GM18909 (cell line): Measurements from ENCODE around the gene ERBB2.
"Not testable (repeated sequence)": the region's sequence is repeated elsewhere in the genome, so short reads cannot be mapped to it uniquely, and the experiment has no call there.

Experiments used
- ATAC-seq: cut with Tn5 transposase; IDR thresholded peaks from one replicate; pipeline ENCODE4 v1.9.1; 2021; ENCODE audit warnings: mild to moderate bottlenecking; ENCODE audit not compliant: unreplicated experiment, poor library complexity

ERBB2 gene

DNA sequence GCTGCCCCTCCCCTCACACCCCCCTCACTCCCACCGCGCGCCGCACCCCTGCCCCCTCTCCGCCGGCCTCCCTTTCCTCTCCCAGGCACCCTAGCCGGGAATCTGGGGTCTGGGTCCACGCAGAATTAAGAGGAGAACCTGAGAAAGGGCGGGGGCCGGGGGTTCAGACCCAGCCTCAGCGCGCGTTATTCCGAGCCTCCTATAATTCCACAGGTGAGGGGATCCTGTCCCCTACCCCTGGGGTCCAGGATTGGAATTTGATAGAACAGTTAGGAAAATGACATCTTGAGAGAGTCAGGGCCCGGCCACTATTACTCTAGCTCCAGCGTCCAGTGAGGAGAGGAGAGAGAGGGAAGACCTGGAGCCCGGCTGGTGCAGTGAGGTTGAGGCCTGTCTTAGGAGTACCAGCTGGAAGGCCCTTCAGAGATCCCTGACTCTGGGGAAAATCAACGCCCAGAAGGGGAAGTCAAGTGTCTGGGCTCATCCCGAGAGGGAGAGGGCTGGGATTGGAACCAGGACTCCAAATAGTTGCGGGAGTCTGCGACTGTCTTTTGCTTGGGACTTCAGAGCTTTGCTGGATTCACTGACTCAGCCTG lies 55.2 kb downstream of the ERBB2 start:
- no peak for ATAC-seq

DNA sequence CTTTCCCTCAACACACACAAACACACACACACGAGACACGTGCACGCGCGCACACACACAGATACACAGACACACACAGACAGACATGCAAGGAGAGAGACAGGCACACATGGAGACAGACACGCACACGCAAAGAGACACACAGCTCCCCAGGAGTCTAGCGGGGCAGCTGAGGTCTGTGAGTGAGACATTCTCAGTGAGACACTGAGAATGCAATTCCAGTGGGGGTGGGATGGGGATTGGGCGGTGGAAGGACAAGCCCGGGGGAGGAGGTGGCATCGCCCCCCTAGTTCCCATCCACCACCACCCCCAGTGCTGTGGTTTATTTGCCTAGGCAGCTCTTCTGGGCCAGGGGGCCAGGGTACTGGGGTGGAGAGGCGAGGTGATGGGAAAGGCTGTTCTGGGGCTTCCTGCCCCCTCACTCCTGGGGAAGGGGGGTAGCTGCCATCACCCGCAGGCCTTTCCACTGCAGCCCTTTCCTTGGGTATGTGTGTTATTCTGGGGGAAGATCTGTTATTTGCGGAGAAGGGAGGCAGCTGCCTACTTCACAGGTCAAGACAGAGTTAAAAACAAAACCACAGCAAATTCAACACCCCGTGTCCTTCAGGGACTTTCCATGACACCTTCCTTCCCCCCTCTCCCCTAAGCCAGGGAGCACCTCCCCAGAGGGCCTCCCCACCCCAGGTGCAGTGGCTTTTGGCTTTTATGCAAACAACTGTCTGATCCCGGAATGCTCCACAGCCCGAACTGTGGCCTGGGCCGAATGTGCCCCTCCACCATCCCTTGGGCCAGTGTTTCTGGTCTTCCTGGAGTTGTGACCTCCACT lies 55.9 kb downstream of the ERBB2 start:
- ATAC-seq, result peak; percentile 30

DNA sequence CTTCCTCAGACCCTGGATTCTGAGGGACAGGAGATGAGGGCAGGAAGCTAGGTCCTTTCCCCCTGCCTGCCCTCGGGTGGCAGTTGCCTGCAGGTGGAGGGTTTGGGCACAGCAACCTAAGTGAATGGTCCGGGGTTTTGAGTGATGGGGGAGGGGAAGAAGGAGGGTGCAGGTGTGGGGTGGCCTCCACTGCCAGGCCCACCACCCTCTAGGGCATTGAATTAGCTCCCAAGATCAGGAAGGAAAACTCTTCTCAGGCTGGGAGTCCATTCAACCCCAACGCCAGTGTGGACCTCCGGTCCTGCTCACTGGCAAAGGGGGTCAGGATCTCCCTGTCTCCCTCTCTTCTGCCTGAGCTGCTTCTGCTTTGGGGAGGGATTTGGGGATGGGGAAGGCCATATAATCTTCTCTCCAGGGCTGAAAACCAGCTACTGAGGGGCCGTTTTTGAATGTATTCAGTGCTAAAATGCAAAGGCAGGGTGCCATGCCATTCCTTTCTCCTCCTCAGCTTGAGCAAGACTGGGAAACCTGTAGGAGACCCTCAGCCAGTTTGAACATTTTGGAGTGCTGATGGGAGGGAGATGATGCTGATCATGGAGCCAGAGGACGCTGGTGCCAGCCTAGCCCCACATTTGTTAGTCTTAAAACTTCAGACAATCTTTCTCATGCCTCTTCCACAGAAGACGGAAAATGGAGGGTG lies 56.7 kb downstream of the ERBB2 start:
- no peak for ATAC-seq

- no peak for ATAC-seq
Measured at GRCh38 chr17:39757176-39757662, 57.4 kb downstream of the ERBB2 start.

- ATAC-seq, result no peak
Measured at GRCh38 chr17:39757931-39758873, 58.3 kb downstream of the ERBB2 start.

- ATAC-seq, result no peak
Measured at GRCh38 chr17:39759204-39759603, 59.3 kb downstream of the ERBB2 start.

DNA sequence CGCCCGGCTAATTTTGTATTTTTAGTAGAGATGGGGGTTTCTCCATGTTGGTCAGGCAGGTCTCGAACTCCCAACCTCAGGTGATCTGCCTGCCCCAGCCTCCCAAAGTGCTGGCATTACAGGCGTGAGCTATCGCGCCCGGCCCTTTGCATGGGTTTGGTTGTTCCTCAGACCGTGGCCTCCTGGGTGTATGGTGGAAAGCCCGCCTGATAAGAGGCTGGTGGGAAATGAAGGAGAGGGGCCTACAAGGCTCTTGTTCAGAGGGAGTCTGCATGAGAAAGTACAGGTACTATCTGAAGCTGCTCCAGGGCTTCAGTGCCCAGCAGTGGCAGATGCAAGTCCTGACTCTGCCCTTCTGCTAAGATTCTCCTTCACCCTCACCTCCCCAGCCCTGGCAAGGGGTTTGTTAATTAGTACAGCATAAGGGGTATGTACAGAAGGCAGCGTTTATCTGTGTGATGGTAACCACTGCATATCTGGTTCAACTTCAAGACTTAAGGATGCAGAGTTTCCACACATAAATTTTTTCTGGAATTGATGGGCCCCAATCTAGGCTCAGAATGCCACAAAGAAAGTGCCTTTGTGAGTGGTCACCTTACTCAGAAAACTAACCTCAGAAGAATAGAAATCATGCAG lies 62.1 kb downstream of the ERBB2 start:
- ATAC-seq, result no peak

- no peak for ATAC-seq
Measured at GRCh38 chr17:39763051-39763820, 63.4 kb downstream of the ERBB2 start.

DNA sequence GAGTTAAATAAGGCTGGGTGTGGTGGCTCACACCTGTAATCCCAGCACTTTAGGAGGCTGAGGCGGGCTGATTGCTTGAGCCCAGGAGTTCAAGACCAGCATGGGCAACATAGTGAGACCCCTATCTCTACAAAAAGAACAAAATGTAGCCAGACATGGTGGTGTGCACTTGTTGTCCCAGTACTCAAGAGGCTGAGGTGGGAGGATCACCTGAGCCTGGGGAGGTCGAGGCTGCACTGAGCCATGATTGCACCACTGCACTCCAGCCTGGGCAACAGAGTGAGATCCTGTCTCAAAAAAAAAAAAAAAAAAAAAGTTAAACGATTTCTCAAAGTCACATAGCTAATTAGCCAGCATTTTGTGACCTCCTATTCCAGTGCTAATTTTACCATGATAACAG lies 64.3 kb downstream of the ERBB2 start:
- ATAC-seq, result not testable (repeated sequence)

DNA sequence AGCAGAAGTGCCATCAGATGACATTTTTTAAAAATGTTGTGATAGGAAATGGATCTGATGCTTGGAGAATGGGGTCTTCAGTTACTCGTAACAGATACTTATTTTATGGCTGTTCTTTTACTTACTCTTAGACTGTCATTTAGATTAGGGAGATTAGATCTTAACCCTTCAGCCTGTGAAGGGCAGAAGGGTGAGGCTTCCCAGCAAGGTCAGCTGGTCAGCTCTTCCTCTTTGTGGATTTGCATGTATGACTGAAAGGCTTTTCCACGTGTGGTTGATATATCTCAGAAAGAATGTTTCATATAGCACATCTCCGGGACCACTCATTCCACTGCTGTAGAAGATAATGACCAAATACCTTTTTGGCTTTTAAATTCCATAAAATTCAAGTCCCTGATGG lies 65.3 kb downstream of the ERBB2 start:
- ATAC-seq, result no peak

DNA sequence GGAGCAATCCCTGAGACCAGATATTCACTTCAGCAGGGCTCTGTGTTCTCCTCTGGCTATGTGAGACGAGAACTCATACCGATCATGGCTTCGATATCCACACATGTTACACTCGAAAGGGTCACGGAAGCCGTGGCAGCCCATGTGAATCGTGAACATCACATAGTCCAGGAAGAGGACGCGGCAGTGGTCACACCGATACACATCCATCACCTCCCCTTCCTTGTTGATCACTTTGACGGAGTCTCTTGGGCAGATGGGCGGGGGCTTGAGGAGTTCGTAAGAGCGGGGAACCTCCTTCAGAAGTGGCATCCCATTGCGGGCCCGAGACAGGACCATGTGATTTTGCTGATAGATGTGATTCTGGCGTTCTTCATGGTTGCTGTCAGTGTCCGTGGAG lies 65.9 kb downstream of the ERBB2 start:
- no peak for ATAC-seq

DNA sequence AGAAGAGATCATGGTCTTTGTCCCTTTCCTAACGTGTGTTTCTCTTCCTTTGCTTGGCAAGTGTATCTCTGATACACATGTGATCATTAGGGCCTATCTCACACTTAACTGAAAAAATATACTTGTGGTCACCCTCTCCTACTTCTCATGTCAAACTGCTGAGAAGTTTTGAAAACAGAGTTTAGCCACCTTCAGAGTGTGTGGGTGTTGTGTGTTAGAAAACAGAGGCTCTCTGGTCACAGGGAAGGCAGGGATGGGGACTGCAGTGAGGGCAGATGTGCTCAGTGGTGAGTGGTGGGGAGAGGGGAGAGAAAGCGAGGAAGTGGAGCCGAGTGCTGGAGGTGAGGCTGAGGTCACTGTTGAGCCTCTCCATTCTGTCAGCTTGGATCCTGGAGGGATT lies 67.3 kb downstream of the ERBB2 start:
- ATAC-seq, result no peak

- peak; percentile 53 for ATAC-seq
Measured at GRCh38 chr17:39769974-39770587, 70.2 kb downstream of the ERBB2 start.

DNA sequence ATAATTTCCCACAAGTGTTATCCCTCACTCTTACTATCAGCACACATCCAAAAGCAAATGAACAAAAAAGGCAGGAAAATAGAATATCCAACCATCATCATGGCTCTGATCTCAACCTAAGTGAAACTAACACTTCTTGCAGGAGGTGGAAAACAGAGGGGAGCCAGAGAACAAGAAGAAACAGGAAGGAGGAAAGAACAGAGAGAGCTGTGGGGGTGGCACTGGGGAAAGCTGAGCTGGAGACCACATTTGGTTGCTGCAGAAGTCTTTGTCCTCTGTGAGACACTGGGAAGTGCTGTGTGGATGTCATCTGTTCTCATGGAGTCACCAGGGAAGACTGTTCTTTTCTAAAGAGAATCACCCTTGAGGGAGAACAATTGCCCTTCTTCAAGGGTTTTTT lies 72.6 kb downstream of the ERBB2 start:
- no peak for ATAC-seq

DNA sequence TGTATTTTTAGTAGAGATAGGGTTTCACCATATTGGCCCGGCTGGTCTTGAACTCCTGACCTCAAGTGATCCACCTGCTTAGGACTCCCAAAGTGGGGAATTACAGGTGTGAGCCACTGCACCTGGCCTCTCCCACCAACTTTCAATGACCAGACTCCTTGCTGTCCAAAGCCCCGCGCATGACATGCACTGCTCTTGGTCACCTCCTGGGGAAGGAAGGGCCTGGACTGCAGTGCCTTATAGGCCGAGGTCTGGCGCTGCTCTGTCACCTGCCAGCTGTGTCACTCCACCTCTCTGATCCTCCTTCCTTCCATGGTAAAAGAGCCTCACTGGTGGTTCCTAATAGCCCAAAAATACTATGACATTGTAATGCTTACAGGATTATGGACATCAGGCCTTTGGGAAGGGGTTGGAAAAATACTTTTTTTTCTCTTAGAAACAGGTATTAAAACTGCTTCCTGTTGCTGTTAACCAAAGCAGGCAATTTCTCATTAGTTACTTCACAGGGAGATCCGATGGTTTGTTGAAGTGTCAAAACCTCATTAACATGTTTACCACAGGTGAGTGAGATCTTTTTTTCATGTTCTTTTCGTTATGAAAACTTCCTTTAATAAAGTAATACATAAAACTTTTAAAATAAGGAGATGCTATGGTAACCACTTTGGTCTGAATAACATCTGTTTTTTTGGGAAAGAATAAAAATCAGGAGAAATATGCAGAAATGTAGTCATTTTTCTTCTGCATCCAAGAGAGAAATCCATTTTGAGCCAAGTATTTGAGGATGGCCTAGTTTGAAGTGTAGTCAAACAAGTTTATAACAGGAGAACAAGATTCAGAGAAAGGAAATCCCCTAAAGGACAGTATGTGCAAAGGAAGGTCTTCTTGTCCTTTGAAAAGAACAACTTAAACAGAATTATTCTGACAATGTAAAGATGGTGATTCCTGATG lies 73.4 kb downstream of the ERBB2 start:
- no peak for ATAC-seq

DNA sequence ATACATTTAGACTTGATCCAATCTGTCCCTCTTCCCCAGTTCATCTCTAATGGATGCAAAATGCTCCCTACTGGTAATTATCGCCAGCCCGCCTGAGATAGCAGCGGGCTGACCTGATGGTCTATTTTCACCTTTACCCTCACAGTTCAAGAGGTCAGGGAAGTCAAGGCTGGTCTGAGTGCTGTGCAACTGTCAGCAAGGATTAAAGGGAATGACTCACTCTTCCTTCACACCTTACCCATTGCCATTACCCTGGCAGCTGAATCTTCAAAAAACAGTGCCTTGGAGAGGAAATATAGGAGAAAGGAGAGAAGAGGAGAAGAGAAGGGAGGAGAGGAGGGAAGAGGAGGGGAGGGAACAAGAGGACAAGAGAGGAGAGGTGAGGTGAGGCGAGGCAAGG lies 74.2 kb downstream of the ERBB2 start:
- ATAC-seq, result no peak

DNA sequence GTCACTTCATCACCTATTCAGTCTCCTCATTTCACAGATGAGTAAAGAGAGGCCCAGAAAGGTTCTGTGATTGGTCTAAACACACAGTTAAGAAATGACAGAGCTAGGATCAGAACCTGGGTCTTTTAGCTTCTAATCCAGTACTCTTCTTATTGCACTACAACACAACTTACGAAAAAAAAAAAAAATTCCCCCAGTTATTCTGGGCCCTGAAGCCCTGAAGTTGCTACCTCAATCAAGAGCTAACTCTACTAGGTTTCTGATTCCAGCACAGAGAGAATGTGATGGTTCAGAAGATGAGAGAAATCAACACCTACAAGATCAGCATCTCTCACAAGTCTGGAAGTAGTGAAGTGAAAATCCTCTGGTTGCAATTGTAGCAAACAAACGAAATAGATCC lies 75.2 kb downstream of the ERBB2 start:
- ATAC-seq, result no peak

GRCh38 chr17:39776252-39776651 lies 76.4 kb downstream of the ERBB2 start:
- no peak for ATAC-seq
